ENCODE results near the gene PTPN22. TPM values are rescaled to one million over a fixed set of nuclear protein-coding genes. Genes with fewer than 3 reads are reported as not detected.

The PTPN22 gene
- total RNA-seq, 1 donor from 2014 or later, result 1.4 TPM

DNA sequence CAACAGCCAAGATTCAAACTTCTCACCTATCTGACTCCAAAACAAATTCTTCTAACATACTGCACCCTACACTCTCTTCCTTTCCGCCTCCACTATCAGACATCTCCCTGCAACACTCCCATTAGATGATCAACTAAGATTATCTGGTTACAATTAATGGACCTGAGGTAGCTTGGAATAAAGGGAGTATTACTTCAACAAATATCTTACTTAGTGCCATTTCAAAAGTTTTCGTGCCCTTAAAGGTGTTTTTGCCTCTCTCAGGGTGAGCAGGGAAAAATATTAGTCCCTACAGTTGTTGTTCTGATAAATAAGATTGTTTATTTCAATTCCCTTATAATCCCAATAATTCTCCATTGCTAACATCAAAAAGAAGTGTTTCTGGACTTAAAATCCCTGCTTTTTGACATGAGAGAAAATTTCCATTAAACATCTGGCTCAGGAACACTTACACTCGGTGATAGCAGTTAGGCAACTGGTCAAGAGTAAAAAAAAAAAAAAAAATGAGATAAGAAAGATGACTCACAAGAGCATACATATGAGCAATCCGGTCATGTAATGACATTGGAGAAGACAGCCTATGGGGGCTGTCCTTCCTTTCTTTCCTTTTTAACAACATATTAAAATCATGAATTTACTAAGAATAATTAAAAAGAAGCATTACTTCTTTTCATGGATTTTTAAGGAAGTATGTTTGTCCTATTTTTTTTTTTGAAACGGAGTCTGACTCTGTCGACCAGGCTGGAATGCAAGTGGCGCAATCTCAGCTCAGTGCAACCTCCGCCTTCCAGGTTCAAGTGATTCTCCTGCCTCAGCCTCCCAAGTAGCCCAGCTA is 66.9 kb downstream of the PTPN22 start:
- DNase-seq (ENCODE audit: low read depth), result no peak

DNA sequence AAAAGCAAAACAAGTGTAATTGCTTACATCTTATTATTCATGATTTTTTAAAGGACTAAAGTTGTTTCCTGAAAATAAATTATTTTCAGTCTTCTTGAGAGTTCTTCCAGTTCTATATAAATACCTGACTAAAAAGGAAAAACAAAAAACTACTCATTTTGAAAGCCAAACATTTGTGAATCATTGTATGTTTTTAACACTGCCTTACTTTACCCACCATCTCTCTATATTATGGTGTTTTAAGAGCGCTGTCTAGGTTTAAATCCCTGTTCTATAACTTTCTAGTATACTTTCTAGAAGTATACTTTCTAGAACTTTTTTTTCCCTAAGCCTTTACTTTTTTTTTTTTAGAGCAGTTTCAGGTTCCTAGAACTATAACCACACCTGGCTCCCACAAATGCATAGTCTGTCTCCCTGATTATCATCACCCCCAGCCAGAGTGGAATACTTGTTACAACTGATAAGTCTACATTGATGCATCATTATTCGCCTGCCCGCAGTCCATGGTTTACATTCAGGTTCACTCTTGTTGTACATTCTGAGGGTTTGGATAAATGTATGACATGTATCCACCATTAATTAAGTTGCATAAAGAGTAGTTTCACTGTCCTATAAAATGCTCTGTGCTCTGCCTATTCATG is 69.0 kb downstream of the PTPN22 start:
- DNase-seq (ENCODE audit: low read depth), result no peak

DNA sequence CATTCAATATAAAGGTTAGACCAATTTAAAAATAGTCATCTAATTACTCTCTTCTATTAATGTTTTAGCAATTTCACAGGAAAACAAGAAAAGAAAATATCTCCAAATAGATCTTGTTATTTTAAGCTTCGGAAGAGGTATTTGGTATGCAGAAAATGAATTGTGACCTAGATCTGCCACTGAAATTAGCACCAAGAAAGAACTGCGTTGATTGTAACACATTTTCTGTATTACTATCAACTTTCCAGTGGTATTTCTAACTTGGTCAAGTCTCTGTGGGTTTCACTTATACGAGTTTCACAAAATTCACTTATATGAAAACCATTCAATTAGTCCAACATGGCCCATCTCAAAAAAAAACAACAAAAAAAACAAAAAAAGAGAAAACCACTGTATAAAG is 71.0 kb downstream of the PTPN22 start:
- DNase-seq (ENCODE audit: low read depth), result no peak

DNA sequence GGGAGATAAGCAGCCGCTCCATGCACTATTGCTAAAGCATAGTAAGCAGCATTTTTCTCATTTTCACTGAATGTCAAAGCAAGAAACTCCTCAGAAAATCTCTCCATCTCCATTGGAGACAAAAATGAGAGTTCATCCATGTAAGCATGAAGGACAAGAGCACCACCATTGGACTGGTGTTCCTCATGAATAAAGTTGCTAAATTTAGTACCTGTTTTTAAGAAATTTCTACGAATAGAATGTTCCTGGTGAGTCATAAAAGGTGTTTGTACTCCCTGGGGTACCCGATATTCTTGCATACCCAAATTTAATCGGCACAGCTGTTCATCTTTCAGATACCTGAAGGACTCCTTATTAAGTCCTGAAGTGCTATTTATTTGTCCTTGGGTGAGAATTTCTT is 74.0 kb downstream of the PTPN22 start:
- DNase-seq (ENCODE audit: low read depth), result no peak

DNA sequence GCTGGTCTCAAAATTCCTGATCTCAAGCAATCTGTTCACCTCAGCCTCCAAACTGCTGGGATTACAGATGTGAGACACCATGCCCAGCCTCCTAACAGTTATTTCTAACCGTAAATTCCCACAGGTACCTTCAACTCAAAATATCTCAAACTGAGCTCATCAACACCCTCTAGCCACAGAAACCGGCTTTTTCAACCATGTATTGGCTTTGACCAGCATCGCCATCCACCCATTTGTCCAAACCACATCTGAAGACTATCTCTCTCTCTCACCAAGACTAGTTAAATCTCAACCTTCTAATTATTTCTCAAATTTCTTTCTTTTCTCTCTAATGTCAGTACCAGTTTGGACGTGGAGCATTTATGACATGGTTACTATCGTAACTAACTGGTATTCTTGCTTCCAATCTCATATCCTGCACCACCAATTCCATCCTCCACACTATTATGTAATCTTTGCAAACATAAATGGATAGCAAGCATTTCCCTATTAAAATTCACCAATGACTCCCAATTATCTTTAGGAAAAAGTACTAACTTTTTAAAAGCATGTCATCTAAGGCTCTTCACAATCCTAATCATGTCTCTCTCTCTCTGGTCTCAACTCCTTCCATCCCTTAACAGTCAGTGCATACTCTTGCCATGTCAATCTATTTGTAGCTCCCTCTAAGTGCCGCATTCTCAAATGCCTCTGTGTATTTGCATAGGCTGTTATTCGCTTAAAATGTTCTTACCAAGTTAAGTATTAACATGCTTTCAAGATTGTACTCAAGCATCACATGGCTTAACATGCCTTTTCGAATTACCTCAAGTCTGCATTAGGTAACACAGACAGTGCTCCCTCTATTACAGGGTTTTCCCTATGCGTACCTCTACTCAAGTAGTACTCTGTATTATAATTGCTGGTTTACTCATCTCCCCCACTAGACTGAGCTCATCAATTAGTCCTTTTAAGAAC is 77.4 kb downstream of the PTPN22 start:
- DNase-seq (ENCODE audit: low read depth), result no peak

DNA sequence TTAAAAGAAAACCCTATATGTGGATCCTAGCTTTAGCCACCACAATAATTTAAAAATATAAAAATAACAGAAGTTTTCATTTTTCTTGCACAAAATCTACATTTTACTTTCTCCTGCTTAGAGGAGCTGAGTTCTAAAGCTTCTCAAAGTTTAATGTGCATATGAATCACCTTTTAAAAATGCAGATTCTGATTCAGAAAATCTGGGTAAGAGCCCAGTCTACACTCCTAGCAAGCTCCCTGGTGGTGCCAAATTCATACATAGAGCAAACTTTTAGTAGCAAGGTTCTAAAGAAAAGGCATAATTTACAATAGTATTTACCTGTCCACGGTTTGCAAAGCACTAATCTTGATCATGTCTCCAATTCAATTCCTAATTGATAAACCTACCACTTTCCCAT is 78.5 kb downstream of the PTPN22 start:
- DNase-seq (ENCODE audit: low read depth), result no peak

DNA sequence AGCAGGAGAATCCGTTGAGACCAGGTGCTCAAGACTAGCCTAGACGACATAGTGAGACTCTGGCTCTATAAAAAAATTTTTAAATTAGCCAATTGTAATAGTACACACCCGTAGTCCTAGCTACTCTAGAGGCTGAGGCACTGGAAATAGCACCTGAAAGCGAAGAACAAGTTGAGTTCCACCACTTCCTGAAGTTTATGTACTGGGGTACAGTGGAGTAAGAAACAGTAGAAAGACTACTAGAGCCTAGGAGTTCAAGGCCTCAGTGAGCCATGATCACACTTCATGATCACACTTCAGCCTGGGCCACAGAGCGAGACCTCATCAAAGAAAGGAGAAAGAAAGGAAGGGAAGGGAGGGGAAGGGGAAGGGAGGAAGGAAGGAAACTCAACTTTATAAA is 79.0 kb downstream of the PTPN22 start:
- no peak for DNase-seq (ENCODE audit: low read depth)

DNA sequence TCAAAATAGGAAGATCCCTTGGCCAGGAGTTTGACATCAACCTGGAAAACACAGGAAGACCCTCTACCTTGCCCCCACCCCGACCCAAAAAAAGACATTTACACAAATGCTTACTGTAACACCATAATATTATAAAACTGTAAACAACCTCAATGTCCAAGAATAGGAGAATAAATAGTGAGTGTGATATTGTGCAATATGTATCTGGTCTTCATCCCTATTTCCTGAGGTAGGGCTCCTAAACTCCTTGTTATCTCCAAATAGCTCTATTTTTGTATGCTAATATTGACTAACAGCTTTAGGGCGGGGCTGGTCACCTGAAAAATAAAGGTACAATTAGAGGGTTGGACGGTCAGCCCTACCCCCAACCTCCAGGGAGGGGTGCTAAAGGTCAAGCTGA is 82.7 kb downstream of the PTPN22 start:
- no peak for DNase-seq (ENCODE audit: low read depth)

DNA sequence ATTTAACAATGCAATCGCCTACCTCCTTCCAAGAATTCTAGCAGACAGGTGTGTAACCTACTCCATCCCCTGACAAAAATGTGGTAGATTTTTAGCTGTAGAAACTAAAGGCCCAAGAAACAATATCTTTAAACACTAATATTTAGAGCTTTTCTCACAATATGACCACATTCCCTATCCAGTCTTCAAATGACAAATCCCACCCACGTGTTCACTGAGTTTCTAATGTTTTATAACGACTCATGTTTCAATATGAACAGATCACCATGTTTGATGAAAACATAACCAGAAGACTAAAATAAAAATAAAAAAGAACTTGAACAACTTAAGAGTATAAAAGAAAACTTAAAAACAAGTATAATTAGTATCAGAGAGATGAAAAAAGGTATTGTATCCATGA is 83.8 kb downstream of the PTPN22 start:
- no peak for DNase-seq (ENCODE audit: low read depth)

DNA sequence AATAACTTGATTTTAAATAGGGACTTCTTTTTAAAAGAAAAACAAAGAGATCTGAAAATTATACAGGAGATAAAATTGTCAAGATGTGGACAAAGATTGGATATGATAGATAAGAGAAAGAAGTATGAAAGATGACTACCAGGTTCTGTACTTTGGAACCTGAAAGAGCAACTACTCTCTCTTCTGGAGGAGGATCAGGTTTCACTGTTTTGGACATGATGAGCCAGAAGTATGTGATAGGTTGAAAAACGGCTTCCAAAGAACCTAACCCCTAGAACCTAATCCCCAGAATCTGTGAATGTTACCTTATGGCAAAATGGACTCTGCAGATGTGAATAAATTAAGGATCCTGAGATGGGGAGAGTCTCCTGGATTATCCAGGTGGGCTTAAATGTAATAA is 85.4 kb downstream of the PTPN22 start:
- DNase-seq (ENCODE audit: low read depth), result peak; percentile 38

DNA sequence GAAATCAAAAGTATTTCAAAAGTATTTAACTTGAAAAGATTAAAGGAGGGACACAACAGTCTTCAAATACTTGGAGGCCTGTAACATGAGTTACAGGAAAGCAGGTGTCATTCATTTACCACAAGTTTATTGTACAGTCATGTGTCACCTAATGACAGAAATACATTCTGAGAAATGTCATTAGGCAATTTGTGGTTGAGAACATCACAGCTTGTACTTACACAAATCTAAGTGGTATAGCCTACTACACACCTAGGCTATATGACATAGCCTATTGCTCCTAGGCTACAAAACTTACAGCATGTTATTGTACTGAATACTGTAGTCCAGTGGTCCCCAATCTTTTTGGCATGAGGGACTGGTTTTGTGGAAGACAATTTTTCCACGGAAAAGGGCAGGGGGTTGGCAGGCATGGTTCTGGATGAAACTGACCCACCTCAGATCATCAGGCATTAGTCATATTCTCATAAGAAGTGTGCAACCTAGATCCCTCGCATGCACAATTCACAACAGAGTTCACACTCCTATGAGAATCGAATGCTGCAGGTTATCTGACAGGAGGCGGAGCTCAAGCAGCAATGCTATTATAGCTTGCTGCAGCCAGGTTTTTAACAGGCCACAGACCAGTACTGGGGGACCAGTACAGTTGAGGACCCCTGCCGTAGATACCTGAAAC is 87.3 kb downstream of the PTPN22 start:
- peak; percentile 46 for DNase-seq (ENCODE audit: low read depth)

DNA sequence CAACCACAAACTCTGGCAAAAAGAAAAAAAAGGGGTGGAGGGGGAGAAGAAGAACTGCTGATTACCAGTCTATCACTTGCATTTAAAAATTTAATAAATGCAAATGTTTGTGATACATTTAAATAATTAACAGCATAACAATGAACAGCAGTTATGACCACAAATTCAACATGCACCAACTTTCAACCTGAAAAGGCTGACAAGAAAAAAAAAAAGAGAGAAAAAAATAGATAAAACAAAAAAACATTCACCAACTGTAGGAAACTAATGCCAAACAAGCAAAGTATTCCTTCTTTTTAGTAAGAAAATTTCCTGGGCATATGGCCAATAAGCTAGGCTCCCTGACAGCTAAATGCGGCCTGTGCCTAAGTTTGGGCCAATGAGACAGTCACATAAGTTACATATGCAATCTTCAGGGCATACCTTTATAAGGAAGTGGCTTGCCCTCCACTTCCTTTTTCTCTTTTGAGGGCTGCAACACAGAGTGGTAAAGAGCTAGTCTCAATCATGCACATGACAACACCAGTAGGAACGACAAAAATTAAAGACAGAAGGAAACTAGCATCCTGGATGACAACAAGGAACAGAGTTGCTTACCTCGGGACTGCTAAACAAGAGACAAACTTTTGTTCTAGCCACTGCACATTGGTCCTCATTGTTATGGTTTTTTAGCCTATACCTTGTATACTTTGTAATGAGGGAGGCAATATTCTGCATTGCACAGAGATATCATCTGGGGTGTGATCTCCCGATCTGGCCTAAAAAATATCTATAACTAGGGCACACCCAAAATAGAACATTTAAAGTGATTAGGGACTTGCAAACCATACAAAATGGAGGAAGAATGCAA is 88.0 kb downstream of the PTPN22 start:
- peak; percentile 45 for DNase-seq (ENCODE audit: low read depth)

DNA sequence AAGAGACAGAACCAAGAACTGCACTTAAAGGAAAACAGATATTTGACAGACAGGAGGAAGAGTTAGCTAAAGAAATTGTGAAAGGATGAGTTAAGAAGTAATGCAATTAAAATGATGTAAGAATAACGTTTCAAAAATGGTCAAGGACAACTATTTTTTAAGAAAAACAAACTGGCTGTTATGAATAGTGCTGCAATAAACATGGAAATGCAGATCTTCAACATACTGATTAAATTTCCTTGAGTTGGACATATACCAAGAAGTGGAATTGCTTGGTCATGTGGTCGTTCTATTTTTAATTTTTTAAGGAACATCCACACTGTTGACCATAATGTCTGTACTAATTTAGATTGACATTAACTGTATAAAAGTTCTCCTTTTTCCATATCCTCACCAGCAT is 89.1 kb downstream of the PTPN22 start:
- DNase-seq (ENCODE audit: low read depth), result peak; percentile 25

DNA sequence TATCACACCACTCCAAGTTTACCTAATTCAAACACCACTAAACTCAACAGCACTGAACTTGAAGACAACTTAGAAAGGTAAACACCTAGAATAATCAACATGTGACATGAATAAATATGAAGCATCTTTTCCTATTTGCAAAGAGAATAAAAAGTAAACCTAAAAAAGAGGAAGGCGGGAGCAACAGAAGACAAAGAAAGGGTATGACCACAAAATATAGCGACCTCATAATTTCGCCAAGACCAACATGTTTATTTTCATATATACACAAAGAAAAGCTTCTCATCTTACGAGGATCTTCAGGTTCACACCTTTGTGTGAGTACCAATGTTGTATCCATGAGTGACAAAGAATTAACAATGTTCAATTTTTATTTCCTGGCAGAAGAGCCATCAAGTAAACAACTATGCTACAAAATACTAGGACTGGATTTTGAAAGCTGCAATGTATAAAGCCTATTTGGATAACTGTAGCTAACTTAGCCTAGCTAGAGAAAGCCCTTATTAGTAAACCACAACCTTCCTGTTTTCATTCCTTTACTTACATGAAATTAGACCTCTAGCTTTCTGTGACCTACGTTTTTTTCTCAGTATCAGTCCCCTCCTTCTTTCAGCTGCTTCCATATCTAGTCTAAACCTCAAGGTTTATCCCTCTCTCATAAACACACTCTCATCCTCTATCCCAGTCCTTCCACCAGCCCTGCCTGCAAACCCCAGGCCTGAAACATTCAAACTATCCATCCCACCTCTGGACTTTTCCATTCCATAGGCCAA is 91.0 kb downstream of the PTPN22 start:
- DNase-seq (ENCODE audit: low read depth), result no peak

DNA sequence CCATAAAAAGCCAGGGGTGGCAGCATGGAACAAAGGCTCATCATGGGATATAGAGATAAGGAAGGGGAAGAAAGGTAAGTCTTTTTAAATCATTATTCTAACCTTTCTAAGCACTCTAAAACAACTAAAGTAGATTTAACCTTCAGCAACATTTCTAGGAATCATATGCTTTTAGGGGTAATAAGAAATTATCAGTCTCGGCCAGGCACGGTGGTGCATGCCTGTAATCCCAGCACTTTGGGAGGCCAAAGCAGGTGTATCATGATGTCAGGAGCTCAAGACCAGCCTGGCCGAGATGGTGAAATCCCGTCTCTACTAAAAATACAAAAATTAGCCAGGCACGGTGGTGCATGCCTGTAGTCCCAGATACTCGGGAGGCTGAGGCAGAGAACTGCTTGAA is 92.0 kb downstream of the PTPN22 start:
- no peak for DNase-seq (ENCODE audit: low read depth)

DNA sequence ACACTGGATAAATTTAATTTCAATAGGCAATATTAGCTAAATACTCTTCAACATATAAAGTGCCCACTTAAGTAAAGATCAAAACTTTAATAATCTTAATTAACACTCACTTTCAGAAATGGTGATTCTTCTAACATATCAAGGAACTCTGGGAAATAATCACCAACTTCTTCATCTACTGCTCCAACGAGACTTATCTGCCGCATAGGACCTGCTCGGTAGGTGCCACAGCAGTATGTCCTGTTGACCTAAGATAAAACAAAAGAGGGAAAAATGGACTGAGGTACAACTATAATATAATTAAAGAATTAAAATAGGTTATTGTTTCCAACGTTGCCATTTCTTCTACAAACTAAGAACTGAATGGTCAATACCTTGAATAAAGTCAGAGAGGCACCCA is 94.0 kb downstream of the PTPN22 start:
- DNase-seq (ENCODE audit: low read depth), result no peak

DNA sequence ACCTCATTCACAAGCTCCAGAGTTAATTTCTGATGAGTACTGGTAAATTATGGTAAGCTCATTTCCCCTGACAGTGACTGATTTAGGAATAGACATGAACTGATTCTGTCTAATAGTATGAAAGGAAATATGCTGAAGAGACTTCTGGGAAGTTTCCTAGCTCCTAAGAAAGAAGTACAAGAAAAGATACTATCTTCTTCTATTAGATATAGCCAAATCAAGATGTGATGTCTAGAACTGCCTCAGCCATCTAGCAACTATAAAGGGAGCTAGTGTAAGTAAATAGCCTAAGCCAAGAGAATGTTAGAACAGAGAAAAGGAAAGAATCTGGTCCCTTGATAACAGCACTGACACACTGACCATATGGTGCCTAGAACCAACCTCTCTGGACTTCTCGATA is 101.5 kb downstream of the PTPN22 start:
- no peak for DNase-seq (ENCODE audit: low read depth)

DNA sequence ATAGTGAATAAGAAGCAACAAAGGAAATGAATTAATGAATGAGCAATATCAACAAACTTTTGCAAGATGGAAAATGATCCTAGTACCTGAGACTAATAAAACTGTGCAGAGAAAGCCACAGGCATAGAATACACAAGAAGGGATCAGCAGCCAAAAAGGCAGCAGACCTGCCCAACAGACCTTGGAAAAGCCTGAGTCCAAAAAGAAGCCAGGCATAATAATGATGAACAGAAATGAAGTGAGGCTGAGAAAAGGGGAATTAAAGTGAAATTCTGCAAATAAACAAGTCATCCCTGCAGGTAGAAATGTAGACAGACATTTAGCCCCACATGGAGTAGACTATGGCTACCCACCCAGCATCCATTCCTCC is 101.9 kb downstream of the PTPN22 start:
- DNase-seq (ENCODE audit: low read depth), result no peak

DNA sequence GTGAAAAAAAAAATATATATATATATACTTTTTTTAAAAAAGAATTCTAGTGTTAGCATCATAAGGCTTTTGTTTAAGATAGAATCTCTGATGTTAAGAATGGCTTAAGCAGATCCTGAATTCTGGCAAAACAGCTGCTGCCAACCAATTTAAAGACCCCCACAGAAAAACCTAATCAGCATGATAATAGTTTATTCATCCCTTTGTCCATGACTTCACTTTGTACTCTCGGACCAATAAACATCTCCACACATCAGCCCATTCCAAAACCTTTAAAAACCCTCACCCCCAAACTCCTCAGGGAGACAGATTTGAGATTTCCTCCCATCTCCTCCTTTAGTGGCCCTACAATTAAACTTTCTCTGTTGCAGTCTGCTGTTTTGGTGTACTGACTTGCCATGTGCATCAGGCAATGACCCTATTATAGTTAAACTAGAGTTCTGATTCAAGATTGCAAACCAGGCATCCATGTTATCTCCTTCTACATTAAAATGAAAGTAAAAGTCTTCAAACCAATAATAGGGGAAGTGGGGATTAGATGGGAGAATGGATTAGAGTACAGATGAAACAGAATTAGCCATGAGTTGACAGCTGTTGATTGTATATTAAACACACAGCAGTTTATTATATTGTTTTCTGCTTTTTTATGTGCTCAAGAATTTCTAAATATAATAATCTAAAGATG is 102.5 kb downstream of the PTPN22 start:
- no peak for DNase-seq (ENCODE audit: low read depth)
